HTERT RPE-1 (cell line): Measurements from ENCODE around the gene WWOX.
"Not testable (repeated sequence)": the region's sequence is repeated elsewhere in the genome, so short reads cannot be mapped to it uniquely, and the experiment has no call there.

ENCODE experiments used
- in situ Hi-C: fragments of 300-500 bp; cut with MboI; formaldehyde crosslinking; loops from 4 replicates; pipeline ENCODE4 v1.14.3; 2020; ENCODE audit warnings: low sequenced_read_pairs

WWOX gene

DNA sequence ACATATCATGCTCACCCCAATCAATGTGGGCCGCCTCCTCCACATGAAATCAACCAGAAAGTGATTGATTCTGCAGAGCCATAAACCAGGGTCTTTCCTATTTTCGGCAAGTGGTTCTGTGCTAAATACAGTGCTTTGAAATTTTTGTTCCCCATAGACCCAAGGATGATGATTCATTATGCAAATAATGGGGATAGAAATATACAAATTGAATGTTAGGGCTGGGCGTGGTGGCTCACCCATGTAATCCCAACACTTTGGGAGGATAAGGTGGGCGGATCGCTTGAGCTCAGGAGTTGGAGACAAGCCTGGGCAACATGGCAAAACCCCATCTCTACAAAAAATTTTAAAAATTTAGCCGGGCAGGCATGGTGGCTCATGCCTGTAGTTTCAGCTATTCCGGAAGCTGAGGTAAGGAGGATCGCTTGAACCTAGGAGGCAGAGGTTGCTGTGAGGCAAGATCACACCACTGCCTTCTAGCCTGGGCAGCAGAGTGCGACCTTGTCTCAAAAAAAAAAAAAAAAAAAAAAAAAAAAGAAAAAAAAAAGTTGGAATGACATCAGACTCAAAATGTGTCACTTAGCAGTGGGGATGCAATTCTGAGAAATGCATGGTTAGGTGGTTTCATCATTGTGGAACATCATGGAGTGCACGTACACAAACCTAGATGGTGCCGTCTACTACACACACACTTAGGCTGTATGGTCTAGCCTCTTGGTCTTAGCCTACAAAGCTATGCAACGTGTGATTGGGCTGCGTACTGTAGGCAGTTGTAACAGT, 919.4 kb downstream of the WWOX start:
- in situ Hi-C loops = no loop called here

- in situ Hi-C loops = no loop called here
Measured at GRCh38 chr16:79019431-79019830, 920.0 kb downstream of the WWOX start.

DNA sequence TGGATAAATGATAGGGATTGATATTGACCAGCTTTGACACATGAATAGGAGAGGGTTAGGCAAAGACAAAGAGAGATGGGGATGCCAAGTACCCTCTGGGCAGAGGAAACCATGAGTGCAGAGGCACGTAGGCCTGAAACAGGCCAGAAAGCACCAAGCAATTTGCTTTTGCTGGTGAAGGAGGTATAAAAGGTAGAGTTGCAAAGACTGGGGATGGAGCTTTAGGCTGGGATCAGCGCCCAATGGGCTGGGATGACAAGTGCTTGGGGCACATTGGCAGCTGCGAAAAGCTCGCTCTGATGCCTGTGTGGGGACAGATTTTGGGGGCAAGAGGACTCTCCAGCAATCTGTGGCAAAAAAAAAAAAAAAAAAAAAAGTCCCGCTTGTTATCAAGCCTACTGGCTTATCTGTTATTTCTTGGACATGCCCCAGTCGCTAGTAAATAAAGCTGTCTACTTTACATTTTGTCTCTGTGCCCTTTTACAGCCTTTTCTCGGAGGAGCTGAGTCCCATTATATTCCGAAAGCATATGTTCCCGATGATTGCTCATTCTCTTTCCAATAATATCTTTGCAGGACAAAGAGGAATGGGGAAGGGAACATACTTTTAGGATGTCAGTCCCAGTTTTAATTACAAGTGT, 922.7 kb downstream of the WWOX start:
- in situ Hi-C loops = no loop called here

- in situ Hi-C loops = no loop called here
Measured at GRCh38 chr16:79026117-79026516, 926.7 kb downstream of the WWOX start.

GRCh38 chr16:79036541-79036940, 937.1 kb downstream of the WWOX start:
- in situ Hi-C loops = no loop called here

GRCh38 chr16:79037521-79038373, 938.3 kb downstream of the WWOX start:
- in situ Hi-C loops = no loop called here

- in situ Hi-C loops = no loop called here
Measured at GRCh38 chr16:79041206-79041605, 941.8 kb downstream of the WWOX start.

GRCh38 chr16:79042141-79042540, 942.7 kb downstream of the WWOX start:
- in situ Hi-C loops = no loop called here

DNA sequence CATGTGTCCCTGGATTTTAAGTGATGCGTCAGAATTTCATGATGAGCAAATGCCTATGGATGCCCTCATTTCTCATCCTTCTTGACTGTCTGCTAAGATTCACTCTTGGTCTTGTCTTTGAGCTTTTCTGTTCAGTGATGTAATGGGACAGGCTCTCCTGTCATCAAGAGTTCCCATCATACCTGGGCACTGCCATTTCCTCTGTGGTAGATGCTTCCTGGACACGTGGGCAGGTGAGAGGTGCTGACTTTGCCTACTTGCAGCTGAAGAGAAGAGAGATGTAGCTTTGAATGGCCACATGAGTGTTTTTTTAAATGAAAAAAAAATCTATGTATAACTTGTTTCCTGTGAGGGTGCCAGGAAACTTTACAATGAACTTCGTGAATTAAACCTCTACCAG, 943.4 kb downstream of the WWOX start:
- in situ Hi-C loops = no loop called here

GRCh38 chr16:79045191-79045590, 945.7 kb downstream of the WWOX start:
- in situ Hi-C loops = no loop called here

GRCh38 chr16:79047337-79047736, 947.9 kb downstream of the WWOX start:
- in situ Hi-C loops = no loop called here

- in situ Hi-C loops = no loop called here
Measured at GRCh38 chr16:79049040-79049439, 949.6 kb downstream of the WWOX start.

DNA sequence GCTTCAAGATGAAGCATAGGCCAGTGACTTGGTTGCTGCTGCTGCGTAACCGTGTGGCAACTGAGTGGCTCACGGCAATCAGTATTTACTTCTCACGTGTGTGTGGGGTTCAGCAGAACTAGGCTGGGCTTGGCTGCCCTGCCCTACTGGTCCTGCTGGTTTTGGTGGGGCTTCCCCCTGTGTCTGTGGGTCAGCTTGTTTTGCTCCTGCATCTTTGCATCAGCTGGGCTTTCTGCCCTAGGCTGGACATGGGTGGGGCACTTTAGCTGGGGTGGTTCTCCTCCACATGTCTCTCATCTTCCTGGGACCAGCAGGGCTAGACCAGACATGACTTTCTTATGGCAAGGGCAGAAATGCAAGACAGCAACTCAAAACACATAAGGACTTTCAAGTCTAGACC, 950.6 kb downstream of the WWOX start:
- in situ Hi-C loops = no loop called here

- in situ Hi-C loops = no loop called here
Measured at GRCh38 chr16:79051313-79051712, 951.9 kb downstream of the WWOX start.

GRCh38 chr16:79052198-79052597, 952.7 kb downstream of the WWOX start:
- in situ Hi-C loops = not testable (repeated sequence)

GRCh38 chr16:79053577-79053976, 954.1 kb downstream of the WWOX start:
- in situ Hi-C loops = no loop called here

GRCh38 chr16:79054211-79054984, 954.9 kb downstream of the WWOX start:
- in situ Hi-C loops = no loop called here

DNA sequence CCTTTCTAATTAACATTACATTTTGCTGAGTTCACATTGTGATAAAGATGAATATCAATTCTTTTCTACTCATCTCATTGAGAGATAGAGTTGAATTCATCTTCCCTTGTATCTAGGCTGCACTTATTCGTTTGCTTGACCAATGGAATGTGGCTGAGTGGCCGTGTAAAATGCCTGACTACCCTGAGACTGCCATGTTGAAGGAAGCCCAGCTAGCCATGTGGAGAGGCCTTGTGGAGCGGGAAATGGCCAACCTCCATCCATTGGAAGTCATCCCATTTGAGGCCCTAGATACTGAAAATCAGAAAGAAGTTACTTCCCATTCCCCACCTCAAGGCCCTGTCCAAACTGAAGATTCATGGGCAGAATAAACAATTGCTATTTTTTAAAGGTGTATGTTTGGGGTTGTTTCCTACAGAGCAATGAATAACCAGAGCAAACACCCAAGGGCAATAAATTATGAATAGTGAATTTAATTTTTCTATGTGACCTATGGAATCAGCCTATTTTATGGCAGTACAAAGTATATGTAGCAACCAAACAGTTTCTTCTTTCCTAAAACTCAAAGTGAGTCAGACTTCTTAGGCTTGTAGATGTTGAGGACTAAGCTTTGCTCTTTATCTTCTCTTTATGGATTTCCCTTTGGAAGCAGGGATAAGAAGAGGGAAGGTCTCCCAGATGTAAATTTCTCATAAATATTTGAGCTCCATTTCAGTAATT, 956.0 kb downstream of the WWOX start:
- in situ Hi-C loops = no loop called here

- in situ Hi-C loops = no loop called here
Measured at GRCh38 chr16:79061181-79061580, 961.7 kb downstream of the WWOX start.

DNA sequence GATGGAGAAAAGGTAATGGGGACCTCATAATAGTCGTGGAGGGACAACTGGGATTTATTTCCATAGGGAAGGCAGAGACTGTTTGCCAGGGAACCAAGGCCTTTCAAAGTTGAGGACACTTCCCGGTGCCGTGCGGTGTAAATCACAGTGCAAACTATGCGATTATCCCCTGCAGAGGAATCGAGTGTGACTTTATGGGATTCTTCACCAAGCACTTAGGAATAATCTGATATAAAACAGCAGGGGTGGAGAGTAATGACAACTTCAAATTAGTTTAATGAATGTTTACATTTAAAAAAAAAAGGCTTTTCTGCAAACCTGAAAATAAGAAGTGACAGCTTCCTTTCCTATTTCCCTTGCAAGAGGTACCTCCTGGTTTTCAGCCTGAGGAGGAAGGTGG, 962.9 kb downstream of the WWOX start:
- in situ Hi-C loops = no loop called here
